H1 (cell line): ENCODE data around the gene SNX15. TPM values are rescaled to one million over a fixed set of nuclear protein-coding genes. Genes with fewer than 3 reads are reported as not detected.

Source experiments
- CTCF ChIA-PET: fragments of 300-600 bp; sonication (Branson Sonifier 250); formaldehyde crosslinking; loops from one replicate; lab custom pipeline; 2021; ENCODE audit not compliant: partially characterized antibody; lab: Charles Lee
- POLR2A ChIA-PET: fragments of 300-600 bp; sonication (Branson Sonifier 250); formaldehyde crosslinking; loops from one replicate; lab custom pipeline; 2021; ENCODE audit warnings: inconsistent platforms; ENCODE audit not compliant: partially characterized antibody; lab: Charles Lee
- DNase-seq, 2 experiments: peaks; one replicate each; pipeline versions ENCODE4 v3.0.0 to v3.0.0-alpha.2; 2010 to 2022; ENCODE audit warnings: low spot score in 2 of 2, low read depth in 1 of 2, mixed read lengths in 1 of 2
- FAIRE-seq: peaks from 2 replicates; lab custom pipeline; 2011; peaks lifted over from hg19 to GRCh38; lab: Jason Lieb, UNC
- H2AFZ ChIP-seq: 2 replicates; pipeline ENCODE4 v1.8.1; 2012; ENCODE audit warnings: low read length, inconsistent platforms
- H2AK5ac ChIP-seq: 2 replicates; pipeline ENCODE4 v1.6.1; 2013; ENCODE audit warnings: low read depth, low read length
- H2BK120ac ChIP-seq: replicated peaks from 2 replicates; pipeline ENCODE3; 2013; ENCODE audit warnings: low read depth, low read length, inconsistent platforms
- H2BK12ac ChIP-seq: 2 replicates; pipeline ENCODE4 v1.6.1; 2013; ENCODE audit warnings: low read depth, low read length
- H2BK15ac ChIP-seq: 2 replicates; pipeline ENCODE4 v1.6.1; 2013; ENCODE audit warnings: low read length
- H2BK20ac ChIP-seq: 2 replicates; pipeline ENCODE4 v1.6.1; 2013; ENCODE audit warnings: low read length
- H2BK5ac ChIP-seq: 2 replicates; pipeline ENCODE4 v1.6.1; 2013; ENCODE audit warnings: low read depth, low read length
- H3K14ac ChIP-seq: 2 replicates; pipeline ENCODE4 v1.6.1; 2013; ENCODE audit warnings: inconsistent platforms; ENCODE audit not compliant: insufficient read length
- H3K18ac ChIP-seq: 2 replicates; pipeline ENCODE4 v1.6.1; 2013; ENCODE audit warnings: low read length; ENCODE audit errors: extremely low read depth
- H3K23ac ChIP-seq: 2 replicates; pipeline ENCODE4 v1.6.1; 2013; ENCODE audit warnings: inconsistent platforms; ENCODE audit not compliant: insufficient read length
- H3K23me2 ChIP-seq: 2 replicates; pipeline ENCODE4 v1.6.1; 2013; ENCODE audit warnings: low read depth, low read length
- H3K27ac ChIP-seq: 2 replicates; pipeline ENCODE4 v1.6.1; 2011; ENCODE audit warnings: low read depth, low read length, inconsistent platforms
- H3K27me3 ChIP-seq, 4 experiments: replicated peaks in 1 of 4; 1 replicate in 1 of 4; 2 replicates in 3 of 4; pipeline versions ENCODE4 v1.6.1 to v1.8.1; 2011 to 2013; ENCODE audit warnings: low read length in 3 of 4, mild to moderate bottlenecking in 3 of 4, inconsistent platforms in 2 of 4, mixed read lengths in 2 of 4, moderate library complexity in 1 of 4; ENCODE audit not compliant: control insufficient read depth in 3 of 4, insufficient read depth in 3 of 4; ENCODE audit errors: extremely low read depth in 1 of 4
- H3K36me3 ChIP-seq, 4 experiments: 2 replicates each; pipeline versions ENCODE4 v1.6.1 to v1.8.1; 2011 to 2013; ENCODE audit warnings: mild to moderate bottlenecking in 4 of 4, low read length in 3 of 4, moderate library complexity in 2 of 4, control low read depth in 1 of 4, inconsistent platforms in 1 of 4; ENCODE audit not compliant: insufficient read depth in 4 of 4, control insufficient read depth in 2 of 4
- H3K4ac ChIP-seq: replicated peaks from 2 replicates; pipeline ENCODE3; 2013; ENCODE audit warnings: low read length, low read depth, mixed read lengths, inconsistent platforms; ENCODE audit not compliant: insufficient read length
- H3K4me1 ChIP-seq, 4 experiments: replicated peaks in 1 of 4; 1 replicate in 1 of 4; 2 replicates in 3 of 4; pipeline versions ENCODE4 v1.6.1 to v1.8.1; 2011 to 2013; ENCODE audit warnings: low read length in 3 of 4, inconsistent platforms in 2 of 4, mixed read lengths in 1 of 4; ENCODE audit not compliant: insufficient read depth in 4 of 4, control insufficient read depth in 3 of 4
- H3K4me2 ChIP-seq, 2 experiments: 2 replicates each; pipeline versions ENCODE4 v1.6.1 to v1.8.1; 2011 to 2013; ENCODE audit warnings: low read depth in 2 of 2, low read length in 2 of 2, control low read depth in 1 of 2, inconsistent platforms in 1 of 2, mild to moderate bottlenecking in 1 of 2; ENCODE audit not compliant: insufficient read depth in 1 of 2
- H3K4me3 ChIP-seq, 4 experiments: fragments of 200-600, 300-600 bp in 1 of 4; sonication (generic), shearing (Covaris generic), sonication (Bioruptor Twin) in 1 of 4; 2 replicates each; pipeline versions ENCODE4 v1.5.1 to v1.8.1; 2011 to 2016; ENCODE audit warnings: low read length in 4 of 4, low read depth in 3 of 4, control low read depth in 2 of 4, inconsistent platforms in 2 of 4, mild to moderate bottlenecking in 2 of 4, mixed read lengths in 1 of 4, moderate library complexity in 1 of 4; ENCODE audit not compliant: insufficient read depth in 2 of 4; ENCODE audit errors: extremely low read depth in 1 of 4
- H3K56ac ChIP-seq: replicated peaks from 2 replicates; pipeline ENCODE3; 2013; ENCODE audit warnings: low read depth, mild to moderate bottlenecking, mixed read lengths, low read length, inconsistent platforms; ENCODE audit not compliant: insufficient read length
- H3K79me1 ChIP-seq: 2 replicates; pipeline ENCODE4 v1.6.1; 2013; ENCODE audit warnings: low read depth, low read length, control low read depth
- H3K79me2 ChIP-seq, 2 experiments: 2 replicates each; pipeline versions ENCODE4 v1.6.1 to v1.8.1; 2012 to 2013; ENCODE audit warnings: low read length in 2 of 2, mild to moderate bottlenecking in 2 of 2, inconsistent platforms in 1 of 2; ENCODE audit not compliant: insufficient read depth in 2 of 2, control insufficient read depth in 1 of 2
- H3K9ac ChIP-seq, 4 experiments: replicated peaks in 1 of 4; 1 replicate in 1 of 4; 2 replicates in 3 of 4; pipeline versions ENCODE4 v1.6.1 to v1.8.1; 2011 to 2013; ENCODE audit warnings: low read depth in 3 of 4, low read length in 3 of 4, control low read depth in 2 of 4, mild to moderate bottlenecking in 2 of 4, moderate library complexity in 2 of 4, inconsistent platforms in 1 of 4; ENCODE audit errors: extremely low read depth in 1 of 4
- H3K9me3 ChIP-seq, 2 experiments: 2 replicates each; pipeline versions ENCODE4 v1.6.1 to v1.8.1; 2012 to 2013; ENCODE audit warnings: mild to moderate bottlenecking in 2 of 2, moderate library complexity in 2 of 2, control low read depth in 1 of 2, inconsistent platforms in 1 of 2, low read depth in 1 of 2, low read length in 1 of 2, mixed read lengths in 1 of 2; ENCODE audit not compliant: insufficient read depth in 2 of 2
- H4K20me1 ChIP-seq, 2 experiments: replicated peaks in 1 of 2; 2 replicates each; pipeline versions ENCODE3 to v1.8.1; 2011 to 2013; ENCODE audit warnings: inconsistent platforms in 2 of 2, low read length in 2 of 2, mild to moderate bottlenecking in 1 of 2; ENCODE audit not compliant: insufficient read depth in 2 of 2, control insufficient read depth in 1 of 2
- H4K5ac ChIP-seq: 2 replicates; pipeline ENCODE4 v1.6.1; 2013; ENCODE audit warnings: low read length, low read depth, mixed read lengths, inconsistent platforms; ENCODE audit not compliant: insufficient read length
- H4K8ac ChIP-seq: 2 replicates; pipeline ENCODE4 v1.8.0; 2013; ENCODE audit warnings: mild to moderate bottlenecking, moderate library complexity, low read length, inconsistent platforms; ENCODE audit not compliant: insufficient read depth; ENCODE audit errors: extremely low read depth
- H4K91ac ChIP-seq: replicated peaks from 2 replicates; pipeline ENCODE3; 2013; ENCODE audit warnings: low read length, mixed read lengths, inconsistent platforms; ENCODE audit not compliant: insufficient read length
- RBBP5 ChIP-seq: IDR thresholded peaks from 2 replicates; pipeline ENCODE4 v1.7.1; 2012; ENCODE audit warnings: low read depth, mild to moderate bottlenecking, inconsistent platforms, low read length, moderate library complexity, borderline replicate concordance
- SIRT6 ChIP-seq: IDR thresholded peaks from one replicate; pipeline ENCODE4 v1.7.1; 2012; ENCODE audit warnings: low read length, inconsistent platforms
- WGBS, 2 experiments: shearing (Covaris generic) in 1 of 2; methylation state at CpG; one replicate each; pipeline versions ENCODE4 v1.1.6 to v1.1.7; 2013 to 2015; ENCODE audit warnings: low lambda C conversion rate in 2 of 2, mixed read lengths in 2 of 2, inconsistent platforms in 1 of 2, low coverage in 1 of 2, missing lambda C conversion rate in 1 of 2; ENCODE audit not compliant: insufficient replicate concordance in 2 of 2, insufficient coverage in 1 of 2, insufficient read length in 1 of 2; ENCODE audit errors: extremely low coverage in 1 of 2, missing lambda C conversion rate in 1 of 2; 5-methylcytosine and 5-hydroxymethylcytosine counted together
- polyA plus RNA-seq, 7 experiments: library from polyadenylated mRNA; depleted of rRNA in 3 of 7; stranded (reverse) in 5 of 7; unstranded in 2 of 7; fragments of >200 nt in 5 of 7; fragments of 200-250 nt in 2 of 7; gene quantifications; 1 replicate in 5 of 7; 2 replicates in 1 of 7; 4 replicates in 1 of 7; pipeline versions ENCODE4 v1.2.1 to v1.2.3, GENCODE V29; 2011 to 2013; ENCODE audit warnings: missing spikeins in 2 of 7, mixed read lengths in 2 of 7
- total RNA-seq: library from RNA; stranded (reverse); fragmentation: NEBNext Ultra II Directional; extraction: Animal tissue kit (Norgen Biotek cat#: 25700); gene quantifications from 2 replicates; pipeline ENCODE4 v1.2.1, GENCODE V29; 2021

SNX15 gene
- total and polyA plus RNA-seq, 2 of the 8 experiments (the other 6 are each of a cell fraction or from before 2014, with no cell fraction given): 13.0 to 18.3 TPM

DNA sequence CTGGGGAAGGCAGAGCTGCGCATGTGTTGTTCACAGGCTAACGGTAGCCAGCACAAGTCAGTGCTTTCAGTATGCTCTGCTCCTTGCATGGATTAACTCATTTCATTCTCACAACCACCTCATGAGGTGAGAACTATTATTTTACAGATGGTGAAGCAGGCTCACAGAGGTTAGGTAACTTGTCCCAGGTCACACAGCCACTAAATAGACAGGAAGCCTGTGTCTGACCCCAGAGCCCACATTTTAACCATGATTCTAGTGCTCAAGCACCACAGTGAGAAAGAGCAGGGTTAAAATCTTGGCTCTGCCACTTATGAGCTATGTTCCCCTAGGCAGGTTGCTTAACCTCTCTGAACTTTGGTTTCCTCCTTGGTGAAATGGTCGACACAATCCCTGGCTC lies 6.2 kb upstream of the SNX15 start:
- Histone ChIP-seq H3K4me3 (no peak overlapping the region), H3K27ac (no peak overlapping the region), H2BK120ac (no peak overlapping the region), H3K4ac (no peak overlapping the region), H3K23ac (no peak overlapping the region), H2BK20ac (no peak overlapping the region), H2BK12ac (no peak overlapping the region), H3K4me2 (no peak overlapping the region), H4K5ac (no peak overlapping the region), H4K20me1 (peaks cover 3 to 8% of the 10 kb centered on the region in 2 experiments), H3K9me3 (no peaks in the 10 kb centered on the region), H3K36me3 (peaks cover 3 to 28% (median 18%) of the 10 kb centered on the region in 4 experiments; a peak in 6 of 8 replicates), H2AFZ (no peak overlapping the region), H4K8ac (no peak overlapping the region), H2AK5ac (no peak overlapping the region), H2BK15ac (no peak overlapping the region), H3K56ac (no peak overlapping the region), H3K18ac (no peak overlapping the region), H3K9ac (no peak overlapping the region), H3K79me2 (peaks cover 0 to 7% of the 10 kb centered on the region in 2 experiments; a peak in 1 of 4 replicates), H3K27me3 (no peaks in the 10 kb centered on the region), H3K23me2 (no peaks in the 10 kb centered on the region), H3K79me1 (no peaks in the 10 kb centered on the region), H3K4me1 (no peaks in the 10 kb centered on the region), H4K91ac (no peak overlapping the region), H2BK5ac (no peak overlapping the region), H3K14ac (no peak overlapping the region)
- FAIRE-seq (no peak), DNase-seq (no peak)
- ChIA-PET CTCF (interaction anchor here (0.6 to 1.0 kb wide), 2 partner anchors 8 to 97 kb away, joined by 4 read pairs; no protein-coding TSS in a partner anchor), POLR2A (no interaction called here)
- WGBS, 2 experiments: 98% methylated on average over 3 of the region's 3 CpGs; no CpG with 5 or more reads in 1 of the 2 experiments
- TF ChIP-seq RBBP5 (no peak), SIRT6 (no peak)
